Endothelial cell of umbilical vein (primary cell): ENCODE results near the gene EVC. TPM values are rescaled to one million over a fixed set of nuclear protein-coding genes. Genes with fewer than 3 reads are reported as not detected.

Source experiments
- BruUV-seq: library from RNA; stranded (reverse); fragments of 400-500 nt; replicated peaks from 2 replicates; lab custom pipeline; 2021; lab: Mats Ljungman, UMichigan
- CTCF ChIA-PET: fragments of 300-600, 350-600 bp; sonication (Branson Sonifier 250); formaldehyde crosslinking; loops from one replicate; lab custom pipeline; 2021; ENCODE audit warnings: antibody characterized with exemption, inconsistent platforms; lab: Charles Lee
- POLR2A ChIA-PET: fragments of 300-600, 350-600 bp; sonication (Branson Sonifier 250); formaldehyde crosslinking; loops from one replicate; lab custom pipeline; 2021; ENCODE audit warnings: antibody characterized with exemption, inconsistent platforms; lab: Charles Lee
- DNase-seq: peaks from one replicate; pipeline ENCODE4 v3.0.0-alpha.2; 2011; ENCODE audit warnings: low read depth, low spot score
- FAIRE-seq: peaks from 2 replicates; lab custom pipeline; 2011; peaks lifted over from hg19 to GRCh38; lab: Jason Lieb, UNC
- H2AFZ ChIP-seq: 2 replicates; pipeline ENCODE4 v1.6.0; 2012; ENCODE audit warnings: low read depth, low read length, control low read depth, inconsistent platforms
- H3K27ac ChIP-seq: 2 replicates; pipeline ENCODE4 v1.5.1; 2011; ENCODE audit warnings: low read depth, mild to moderate bottlenecking, control low read depth, low read length, moderate library complexity; ENCODE audit not compliant: insufficient read depth
- H3K27me3 ChIP-seq, 2 experiments: 2 replicates each; pipeline versions ENCODE4 v1.6.0 to v1.6.1; 2011; ENCODE audit warnings: low read length in 2 of 2, mixed read lengths in 1 of 2; ENCODE audit not compliant: control insufficient read depth in 2 of 2, insufficient read depth in 2 of 2
- H3K36me3 ChIP-seq, 2 experiments: 2 replicates in 1 of 2; 3 replicates in 1 of 2; pipeline ENCODE4 v1.5.1; 2011; ENCODE audit warnings: low read length in 2 of 2, mild to moderate bottlenecking in 1 of 2, moderate library complexity in 1 of 2; ENCODE audit not compliant: control insufficient read depth in 2 of 2, insufficient read depth in 2 of 2; ENCODE audit errors: extremely low read depth in 1 of 2
- H3K4me1 ChIP-seq: 3 replicates; pipeline ENCODE4 v1.5.1; 2011; ENCODE audit warnings: mild to moderate bottlenecking, low read length; ENCODE audit not compliant: control insufficient read depth, insufficient read depth; ENCODE audit errors: extremely low read depth
- H3K4me2 ChIP-seq: 2 replicates; pipeline ENCODE4 v1.6.1; 2011; ENCODE audit warnings: low read length, control low read depth, mixed read lengths; ENCODE audit not compliant: insufficient read depth
- H3K4me3 ChIP-seq, 3 experiments: fragments of 200-600 bp in 1 of 3; sonication (generic), shearing (Covaris generic) in 1 of 3; replicated peaks in 1 of 3; 2 replicates each; pipeline ENCODE4 v1.5.1; 2011 to 2016; ENCODE audit warnings: control low read depth in 3 of 3, low read length in 3 of 3, mild to moderate bottlenecking in 2 of 3, inconsistent platforms in 1 of 3, low read depth in 1 of 3, moderate library complexity in 1 of 3; ENCODE audit not compliant: insufficient read depth in 1 of 3
- H3K79me2 ChIP-seq: 2 replicates; pipeline ENCODE4 v1.6.0; 2012; ENCODE audit warnings: low read length, inconsistent platforms; ENCODE audit not compliant: control insufficient read depth, insufficient read depth
- H3K9ac ChIP-seq: replicated peaks from 2 replicates; pipeline ENCODE3; 2011; ENCODE audit warnings: low read length, control low read depth; ENCODE audit not compliant: insufficient read depth; ENCODE audit errors: extremely low read depth
- H3K9me1 ChIP-seq: replicated peaks from 3 replicates; pipeline ENCODE4 v1.6.0; 2011; ENCODE audit warnings: mild to moderate bottlenecking, low read length; ENCODE audit not compliant: control insufficient read depth, insufficient read depth; ENCODE audit errors: extremely low read depth
- H3K9me3 ChIP-seq: replicated peaks from 2 replicates; pipeline ENCODE4 v1.5.1; 2012; ENCODE audit warnings: low read length, inconsistent platforms; ENCODE audit not compliant: control insufficient read depth, insufficient read depth
- H4K20me1 ChIP-seq: replicated peaks from 2 replicates; pipeline ENCODE3; 2011; ENCODE audit warnings: mild to moderate bottlenecking, low read length; ENCODE audit not compliant: control insufficient read depth, insufficient read depth; ENCODE audit errors: extremely low read depth
- CTCF ChIP-seq, 2 donors: IDR thresholded peaks; 1 replicate in 1 of 2; 2 replicates in 1 of 2; pipeline ENCODE4 v1.5.1; 2011; ENCODE audit warnings: low read length in 2 of 2, mild to moderate bottlenecking in 2 of 2, moderate library complexity in 2 of 2, control low read depth in 1 of 2, inconsistent platforms in 1 of 2, low read depth in 1 of 2; ENCODE audit not compliant: insufficient read depth in 1 of 2; ENCODE audit errors: extremely low read depth in 1 of 2
- EZH2 ChIP-seq: IDR thresholded peaks from 2 replicates; pipeline ENCODE4 v1.6.1; 2012; ENCODE audit warnings: borderline replicate concordance, low read depth, mild to moderate bottlenecking, moderate library complexity, low read length, inconsistent platforms; ENCODE audit not compliant: severe bottlenecking
- FOS ChIP-seq: IDR thresholded peaks from 2 replicates; pipeline ENCODE4 v1.6.1; 2011; ENCODE audit warnings: mild to moderate bottlenecking, low read length, moderate library complexity, borderline replicate concordance; ENCODE audit not compliant: insufficient read depth
- GATA2 ChIP-seq: IDR thresholded peaks from 2 replicates; pipeline ENCODE4 v1.7.0; 2011; ENCODE audit warnings: low read depth, mild to moderate bottlenecking, moderate library complexity, mixed read lengths, low read length; ENCODE audit not compliant: insufficient read length, insufficient read depth
- JUN ChIP-seq: IDR thresholded peaks from 2 replicates; pipeline ENCODE4 v1.6.1; 2011; ENCODE audit warnings: borderline replicate concordance, low read depth; ENCODE audit not compliant: insufficient read length, insufficient read depth
- MAX ChIP-seq: IDR thresholded peaks from 2 replicates; pipeline ENCODE4 v1.6.1; 2011; ENCODE audit not compliant: insufficient read depth, insufficient read length
- MYC ChIP-seq: IDR thresholded peaks from one replicate; pipeline ENCODE4 v1.6.1; 2011; ENCODE audit warnings: mild to moderate bottlenecking, low read depth, low read length
- POLR2A ChIP-seq: IDR thresholded peaks from 2 replicates; pipeline ENCODE4 v1.6.1; 2012; ENCODE audit warnings: low read depth, mild to moderate bottlenecking, control low read depth, low read length
- POLR2AphosphoS5 ChIP-seq: IDR thresholded peaks from 2 replicates; pipeline ENCODE4 v1.6.1; 2012; ENCODE audit warnings: low read depth, mild to moderate bottlenecking, control low read depth, low read length, moderate library complexity; ENCODE audit not compliant: insufficient read depth
- dilution Hi-C: fragments of 300-500 bp; cut with MboI; formaldehyde crosslinking; loops from one replicate; pipeline ENCODE4 v1.15.0; 2019; ENCODE audit warnings: low sequenced_read_pairs; ENCODE audit not compliant: extremely low pct_ligation_motif_present
- intact Hi-C: fragments of 100-400 bp; cut with micrococcal nuclease; formaldehyde crosslinking; loops from one replicate; pipeline ENCODE4 v1.10.0; 2022
- polyA plus RNA-seq, 4 experiments: library from polyadenylated mRNA; depleted of rRNA in 3 of 4; stranded (reverse) in 3 of 4; unstranded in 1 of 4; fragments of >200 nt; gene quantifications; 2 replicates each; pipeline versions ENCODE4 v1.2.1 to v1.2.3, GENCODE V29; 2011 to 2012; ENCODE audit warnings: missing spikeins in 1 of 4
- total RNA-seq: library from RNA; stranded (reverse); gene quantifications from 2 replicates; pipeline ENCODE4 v1.2.3, GENCODE V29; 2021

The EVC gene
- total and polyA plus RNA-seq, 2 donors (not counting 3 experiments of a cell fraction or from before 2014, with no cell fraction given), result 6.3 to 31.6 TPM

- ChIA-PET CTCF (no interaction called here), POLR2A (no interaction called here)
- no peak overlapping the region for H2AFZ ChIP-seq
- no peaks in the 10 kb centered on the region for H4K20me1 ChIP-seq
- FAIRE-seq (no peak), DNase-seq (no peak)
- H3K27me3 ChIP-seq, result no peaks in the 10 kb centered on the region
- TF ChIP-seq POLR2A (no peak), GATA2 (no peak), MAX (no peak), JUN (no peak), FOS (no peak), MYC (no peak), POLR2AphosphoS5 (no peak), CTCF (IDR thresholded peaks at IDR 0.05; ENCODE audit: extremely low read depth in 1 of 2, insufficient read depth in 1 of 2, low read depth in 1 of 2, low read length in 2 of 2) (no peak), EZH2 (no peak)
- dilution Hi-C loops, result no loop called here
- no peaks in the 10 kb centered on the region for H3K79me2 ChIP-seq
- H3K9me3 ChIP-seq, result no peaks in the 10 kb centered on the region
- no TSS peak for BruUV-seq
- no peak overlapping the region for H3K27ac ChIP-seq
- no peak overlapping the region for H3K9ac ChIP-seq
- no peaks in the 10 kb centered on the region for H3K9me1 ChIP-seq
- no peak overlapping the region for H3K4me3 ChIP-seq
- peaks cover 5 to 10% of the 10 kb centered on the region in 2 experiments for H3K36me3 ChIP-seq
- intact Hi-C loops, result no loop called here
- no peak overlapping the region for H3K4me2 ChIP-seq
- no peaks in the 10 kb centered on the region for H3K4me1 ChIP-seq
Measured at GRCh38 chr4:5662555-5662954, 48.4 kb upstream of the EVC start.
